ENCODE data around the gene SMAD5.

GRCh38 chr5:136115183-136115865, 17.3 kb upstream of the SMAD5 start:
- no peak for TF ChIP-seq CTCF (IDR thresholded peaks at IDR 0.05; ENCODE audit: low read length)
- no peak for TF ChIP-seq EZH2 (IDR thresholded peaks at IDR 0.05; ENCODE audit: borderline replicate concordance, low read length)
